ENCODE results near the gene ZNF484. TPM values are rescaled to one million over a fixed set of nuclear protein-coding genes. Genes with fewer than 3 reads are reported as not detected.
"Not testable (repeated sequence)": the region's sequence is repeated elsewhere in the genome, so short reads cannot be mapped to it uniquely, and the experiment has no call there.

Gene ZNF484
- total and polyA plus RNA-seq, 11 donors = 1.1 to 8.9 (median 5.5) TPM

DNA sequence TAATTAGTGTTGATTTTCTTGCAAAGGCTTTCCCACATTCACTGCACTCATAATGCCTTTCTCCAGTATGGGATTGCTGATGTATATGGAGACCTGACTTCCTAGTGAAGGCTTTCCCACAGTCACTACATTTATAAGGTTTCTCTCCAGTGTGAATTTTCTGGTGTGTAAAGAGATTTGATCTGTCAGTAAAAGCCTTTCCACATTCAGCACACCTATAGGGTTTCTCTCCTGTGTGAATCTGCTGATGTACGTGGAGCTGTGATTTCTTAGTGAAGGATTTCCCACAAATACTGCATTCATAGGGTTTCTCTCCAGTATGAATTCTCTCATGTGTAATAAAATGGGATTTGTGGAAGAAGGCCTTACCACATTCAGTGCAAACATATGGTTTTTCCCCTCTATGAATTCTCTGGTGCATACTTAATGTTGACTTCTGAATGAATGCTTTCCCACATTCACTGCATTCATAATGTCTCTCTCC lies 31.1 kb downstream of the ZNF484 start:
- TF ChIP-seq POLR2A (IDR thresholded peaks at IDR 0.05) = no peak
- TF ChIP-seq, protein P1, sequence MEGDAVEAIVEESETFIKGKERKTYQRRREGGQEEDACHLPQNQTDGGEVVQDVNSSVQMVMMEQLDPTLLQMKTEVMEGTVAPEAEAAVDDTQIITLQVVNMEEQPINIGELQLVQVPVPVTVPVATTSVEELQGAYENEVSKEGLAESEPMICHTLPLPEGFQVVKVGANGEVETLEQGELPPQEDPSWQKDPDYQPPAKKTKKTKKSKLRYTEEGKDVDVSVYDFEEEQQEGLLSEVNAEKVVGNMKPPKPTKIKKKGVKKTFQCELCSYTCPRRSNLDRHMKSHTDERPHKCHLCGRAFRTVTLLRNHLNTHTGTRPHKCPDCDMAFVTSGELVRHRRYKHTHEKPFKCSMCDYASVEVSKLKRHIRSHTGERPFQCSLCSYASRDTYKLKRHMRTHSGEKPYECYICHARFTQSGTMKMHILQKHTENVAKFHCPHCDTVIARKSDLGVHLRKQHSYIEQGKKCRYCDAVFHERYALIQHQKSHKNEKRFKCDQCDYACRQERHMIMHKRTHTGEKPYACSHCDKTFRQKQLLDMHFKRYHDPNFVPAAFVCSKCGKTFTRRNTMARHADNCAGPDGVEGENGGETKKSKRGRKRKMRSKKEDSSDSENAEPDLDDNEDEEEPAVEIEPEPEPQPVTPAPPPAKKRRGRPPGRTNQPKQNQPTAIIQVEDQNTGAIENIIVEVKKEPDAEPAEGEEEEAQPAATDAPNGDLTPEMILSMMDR (IDR thresholded peaks at IDR 0.05) = no peak
- no peaks in the 10 kb centered on the region for H3K27me3 ChIP-seq
- no peaks in the 10 kb centered on the region for H3K4me1 ChIP-seq
- peaks cover 0 to 89% (median 66%) of the 10 kb centered on the region in 12 donors for H3K9me3 ChIP-seq
- intact Hi-C loops (cut with DNase I) = no loop called here
- DNase-seq (no peak), ATAC-seq (no peak)
- H3K4me3 ChIP-seq = no peak overlapping the region
- 85 to 100% (median 96%) methylated on average over 1 of the region's 1 CpG for WGBS, 4 donors
- no peak overlapping the region for H3K27ac ChIP-seq
- H3K36me3 ChIP-seq = peaks cover 23 to 71% (median 52%) of the 10 kb centered on the region in 9 donors

DNA sequence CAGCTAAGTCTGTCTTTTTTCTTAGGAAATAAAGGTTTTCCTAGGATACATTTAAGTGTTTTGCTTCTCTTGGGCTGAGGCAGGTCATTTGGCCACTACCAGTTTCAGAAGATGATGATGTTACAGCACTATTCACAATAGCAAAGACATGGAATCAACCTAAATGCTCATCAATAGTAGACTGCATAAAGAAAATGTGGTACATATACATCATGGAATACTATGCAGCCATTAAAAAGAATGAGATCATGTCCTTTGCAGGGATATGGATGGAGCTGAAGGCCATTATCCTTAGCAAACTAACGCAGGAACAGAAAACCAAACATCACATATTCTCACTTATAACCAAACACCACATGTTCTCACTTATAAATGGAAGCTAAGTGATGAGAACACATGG lies 39.4 kb downstream of the ZNF484 start:
- H3K27me3 ChIP-seq; ATAC-seq; H3K4me3 ChIP-seq; DNase-seq; H3K27ac ChIP-seq; intact Hi-C loops (cut with DNase I); H3K4me1 ChIP-seq; H3K36me3 ChIP-seq: not testable (repeated sequence)
- WGBS, 4 donors = 91 to 96% (median 93%) methylated on average over 1 of the region's 1 CpG
- H3K9me3 ChIP-seq = peaks cover 0 to 84% (median 20%) of the 10 kb centered on the region in 12 donors

DNA sequence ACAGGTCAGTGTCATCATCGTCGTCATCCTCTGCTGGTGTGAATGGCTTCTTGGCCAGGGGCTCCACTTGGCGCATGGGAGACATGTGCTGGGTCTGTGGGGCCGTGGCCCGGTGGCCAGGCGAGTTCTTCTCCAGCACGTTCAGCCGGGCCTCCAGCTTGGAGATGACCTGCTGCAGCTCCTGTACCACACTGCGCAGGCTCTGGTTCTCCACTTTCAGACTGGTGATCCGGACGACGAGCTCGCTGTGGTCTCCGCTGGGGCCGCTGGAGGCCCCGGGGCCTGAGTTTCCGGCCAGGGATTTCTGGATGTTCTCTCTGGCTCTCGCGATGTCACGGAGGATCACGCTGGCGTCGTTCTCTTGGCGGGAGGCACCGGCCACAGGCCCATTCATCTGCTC lies 40.6 kb downstream of the ZNF484 start:
- no peak overlapping the region for H3K27ac ChIP-seq
- DNase-seq (no peak), ATAC-seq (no peak)
- no peaks in the 10 kb centered on the region for H3K36me3 ChIP-seq
- no peak overlapping the region for H3K4me3 ChIP-seq
- intact Hi-C loops (cut with DNase I) = no loop called here
- H3K27me3 ChIP-seq = no peaks in the 10 kb centered on the region
- H3K9me3 ChIP-seq = peaks cover 0 to 83% (median 14%) of the 10 kb centered on the region in 12 donors
- TF ChIP-seq, protein P1 (IDR thresholded peaks at IDR 0.05) = no peak
- no peak for TF ChIP-seq POLR2A (IDR thresholded peaks at IDR 0.05)
- no peaks in the 10 kb centered on the region for H3K4me1 ChIP-seq
- WGBS, 4 donors = 92 to 98% (median 97%) methylated on average over 24 to 25 of the region's 25 CpGs

DNA sequence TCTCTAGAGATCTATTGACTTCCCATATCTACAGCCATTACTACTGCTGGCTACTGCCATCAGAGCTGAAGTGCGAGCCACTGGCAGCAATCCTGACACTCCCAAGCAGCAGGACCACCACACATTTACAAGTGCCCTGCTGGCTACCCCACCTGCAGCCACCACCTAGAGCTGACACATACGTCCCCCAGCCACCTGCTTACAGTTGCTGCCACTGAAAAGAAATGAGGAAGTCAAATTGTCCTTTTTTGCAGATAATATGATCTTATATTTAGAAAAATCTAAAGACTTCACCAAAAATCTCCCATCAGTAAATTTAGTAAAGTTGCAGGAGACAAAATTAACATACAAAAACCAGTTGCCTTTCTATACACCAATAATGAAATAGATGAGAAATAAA lies 48.4 kb downstream of the ZNF484 start:
- ATAC-seq (no peak), DNase-seq (no peak)
- TF ChIP-seq, protein P1 (IDR thresholded peaks at IDR 0.05) = no peak
- no peaks in the 10 kb centered on the region for H3K36me3 ChIP-seq
- H3K4me3 ChIP-seq = no peak overlapping the region
- H3K4me1 ChIP-seq = no peaks in the 10 kb centered on the region
- intact Hi-C loops (cut with DNase I) = no loop called here
- no peaks in the 10 kb centered on the region for H3K27me3 ChIP-seq
- WGBS, 4 donors = 80 to 89% (median 83%) methylated on average over 2 of the region's 2 CpGs
- H3K9me3 ChIP-seq = peaks cover 0 to 22% (median 4%) of the 10 kb centered on the region in 12 donors
- H3K27ac ChIP-seq = no peak overlapping the region

DNA sequence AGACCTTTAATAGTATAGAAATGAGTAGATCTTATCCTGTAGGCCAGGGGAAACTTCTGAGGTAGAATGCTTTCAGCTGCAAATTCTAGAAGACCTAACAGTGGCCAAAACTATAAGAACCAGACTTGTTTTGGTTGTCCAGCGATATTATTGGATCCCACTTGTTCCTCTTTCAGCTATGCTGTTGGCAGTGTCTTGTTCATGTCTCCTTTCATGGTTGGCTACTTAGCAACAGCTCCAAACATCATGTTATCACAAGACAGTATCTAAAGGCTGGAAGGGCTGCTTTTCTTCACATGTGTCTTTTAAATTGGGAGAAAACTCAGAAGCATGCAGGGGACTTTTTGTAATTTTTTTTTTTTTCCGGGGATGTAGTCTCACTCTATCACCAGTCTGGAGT lies 52.8 kb downstream of the ZNF484 start:
- intact Hi-C loops (cut with DNase I) = not testable (repeated sequence)

More for the DNA sequence above, 52.8 kb downstream of the ZNF484 start:
- not testable (repeated sequence) for H3K36me3 ChIP-seq, H3K4me3 ChIP-seq, H3K27ac ChIP-seq, H3K27me3 ChIP-seq, ATAC-seq, DNase-seq, H3K9me3 ChIP-seq, H3K4me1 ChIP-seq
- WGBS, 4 donors = 69 to 89% (median 81%) methylated on average over 2 of the region's 2 CpGs
